ENCODE data around the gene ADAMTS13.

Gene ADAMTS13

GRCh38 chr9:133474215-133474614, 52.0 kb downstream of the ADAMTS13 start:
- no peak for DNase-seq (ENCODE audit: extremely low read depth, low read depth)
- no peak for TF ChIP-seq CTCF (IDR thresholded peaks at IDR 0.05; ENCODE audit: low read depth, low read length)

- no peak for DNase-seq (ENCODE audit: extremely low read depth, low read depth)
- no peak for TF ChIP-seq CTCF (IDR thresholded peaks at IDR 0.05; ENCODE audit: low read depth, low read length)
Measured at GRCh38 chr9:133474853-133475252, 52.7 kb downstream of the ADAMTS13 start.

GRCh38 chr9:133475292-133476012, 53.3 kb downstream of the ADAMTS13 start:
- TF ChIP-seq CTCF (IDR thresholded peaks at IDR 0.05; ENCODE audit: low read depth, low read length) = no peak
- no peak for DNase-seq (ENCODE audit: extremely low read depth, low read depth)

- no peak for TF ChIP-seq CTCF (IDR thresholded peaks at IDR 0.05; ENCODE audit: low read depth, low read length)
- no peak for DNase-seq (ENCODE audit: extremely low read depth, low read depth)
Measured at GRCh38 chr9:133476036-133476931, 54.1 kb downstream of the ADAMTS13 start.

- TF ChIP-seq CTCF (IDR thresholded peaks at IDR 0.05; ENCODE audit: low read depth, low read length) = no peak
- DNase-seq (ENCODE audit: extremely low read depth, low read depth) = no peak
Measured at GRCh38 chr9:133476941-133477340, 54.8 kb downstream of the ADAMTS13 start.

GRCh38 chr9:133477461-133477860, 55.3 kb downstream of the ADAMTS13 start:
- no peak for DNase-seq (ENCODE audit: extremely low read depth, low read depth)
- no peak for TF ChIP-seq CTCF (IDR thresholded peaks at IDR 0.05; ENCODE audit: low read depth, low read length)
